Lower lobe of right lung (tissue), 2 donors: ENCODE results near the gene CAPN3. TPM values are rescaled to one million over a fixed set of nuclear protein-coding genes. Genes with fewer than 3 reads are reported as not detected.

Experiments used
- ATAC-seq, 2 donors: fragments of 200-7000 bp; cut with Tn5 transposase; one replicate each; pipeline ENCODE4 v1.9.1; 2020 to 2022; ENCODE audit warnings: mild to moderate bottlenecking in 2 of 2, moderate library complexity in 2 of 2
- DNase-seq: peaks from one replicate; pipeline ENCODE4 v3.0.0-alpha.2; 2020
- H3K27ac ChIP-seq: fragments of 200-600 bp; one replicate; pipeline ENCODE4 v1.8.0; 2022
- H3K27me3 ChIP-seq: fragments of 200-600 bp; one replicate; pipeline ENCODE4 v1.8.0; 2022; ENCODE audit warnings: low read depth
- H3K36me3 ChIP-seq: fragments of 200-600 bp; one replicate; pipeline ENCODE4 v1.8.0; 2022; ENCODE audit warnings: mild to moderate bottlenecking
- H3K4me1 ChIP-seq: fragments of 200-600 bp; one replicate; pipeline ENCODE4 v1.8.0; 2022
- H3K4me3 ChIP-seq: fragments of 200-600 bp; one replicate; pipeline ENCODE4 v1.8.0; 2022; ENCODE audit warnings: mild to moderate bottlenecking
- H3K9me3 ChIP-seq: fragments of 200-600 bp; one replicate; pipeline ENCODE4 v1.8.0; 2022
- intact Hi-C: fragments of 100-400 bp; cut with DNase I; formaldehyde crosslinking; loops from one replicate; pipeline ENCODE4 v1.11.0; 2022
- total RNA-seq: library from RNA; stranded (reverse); fragmentation: NEBNext Ultra II Directional; extraction: Animal tissue kit (Norgen Biotek cat#: 25700); gene quantifications from one replicate; pipeline ENCODE4 v1.2.1, GENCODE V29; 2021
- TF ChIP-seq, protein P1 (sequence below): fragments of 200-600 bp; IDR thresholded peaks from one replicate; pipeline ENCODE4 v1.8.0; 2022; ENCODE audit warnings: antibody characterized with exemption, mild to moderate bottlenecking
- donor health status: DM: no; HTN: yes; CAD: no; lungs with severe emphysema.

The CAPN3 gene
- total RNA-seq, 1 donor from 2014 or later, result 47.2 TPM

- Histone ChIP-seq H3K36me3 (peaks cover 74% of the 10 kb centered on the region), H3K27ac (peak overlapping the region; percentile 54), H3K9me3 (no peaks in the 10 kb centered on the region), H3K27me3 (no peaks in the 10 kb centered on the region), H3K4me1 (peaks cover 11% of the 10 kb centered on the region), H3K4me3 (no peak overlapping the region)
- TF ChIP-seq, protein P1, sequence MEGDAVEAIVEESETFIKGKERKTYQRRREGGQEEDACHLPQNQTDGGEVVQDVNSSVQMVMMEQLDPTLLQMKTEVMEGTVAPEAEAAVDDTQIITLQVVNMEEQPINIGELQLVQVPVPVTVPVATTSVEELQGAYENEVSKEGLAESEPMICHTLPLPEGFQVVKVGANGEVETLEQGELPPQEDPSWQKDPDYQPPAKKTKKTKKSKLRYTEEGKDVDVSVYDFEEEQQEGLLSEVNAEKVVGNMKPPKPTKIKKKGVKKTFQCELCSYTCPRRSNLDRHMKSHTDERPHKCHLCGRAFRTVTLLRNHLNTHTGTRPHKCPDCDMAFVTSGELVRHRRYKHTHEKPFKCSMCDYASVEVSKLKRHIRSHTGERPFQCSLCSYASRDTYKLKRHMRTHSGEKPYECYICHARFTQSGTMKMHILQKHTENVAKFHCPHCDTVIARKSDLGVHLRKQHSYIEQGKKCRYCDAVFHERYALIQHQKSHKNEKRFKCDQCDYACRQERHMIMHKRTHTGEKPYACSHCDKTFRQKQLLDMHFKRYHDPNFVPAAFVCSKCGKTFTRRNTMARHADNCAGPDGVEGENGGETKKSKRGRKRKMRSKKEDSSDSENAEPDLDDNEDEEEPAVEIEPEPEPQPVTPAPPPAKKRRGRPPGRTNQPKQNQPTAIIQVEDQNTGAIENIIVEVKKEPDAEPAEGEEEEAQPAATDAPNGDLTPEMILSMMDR, result no peak
- ATAC-seq (peak; percentile 42 to 82), DNase-seq (no peak)
- intact Hi-C loops, result no loop called here
These were observed 91.1 kb downstream of the CAPN3 start for GRCh38 chr15:42450425-42450790.

- H3K9me3 ChIP-seq, result no peaks in the 10 kb centered on the region
- ATAC-seq, result no peak
- no peak for DNase-seq
- no peak overlapping the region for H3K27ac ChIP-seq
- TF ChIP-seq, protein P1, result no peak
- intact Hi-C loops, result no loop called here
- H3K4me1 ChIP-seq, result peaks cover 28% of the 10 kb centered on the region
- no peaks in the 10 kb centered on the region for H3K27me3 ChIP-seq
- H3K4me3 ChIP-seq, result no peak overlapping the region
- peaks cover 40% of the 10 kb centered on the region for H3K36me3 ChIP-seq
These were observed 94.5 kb downstream of the CAPN3 start for GRCh38 chr15:42453826-42454225.

GRCh38 chr15:42456531-42456930 lies 97.2 kb downstream of the CAPN3 start:
- H3K9me3 ChIP-seq, result no peaks in the 10 kb centered on the region
- ATAC-seq (no peak), DNase-seq (no peak)
- peaks cover 13% of the 10 kb centered on the region for H3K36me3 ChIP-seq
- peaks cover 17% of the 10 kb centered on the region for H3K4me1 ChIP-seq
- intact Hi-C loops, result no loop called here
- H3K4me3 ChIP-seq, result peak overlapping the region; percentile 41
- peak overlapping the region; percentile 81 for H3K27ac ChIP-seq
- H3K27me3 ChIP-seq, result no peaks in the 10 kb centered on the region
- TF ChIP-seq, protein P1, result no peak

GRCh38 chr15:42456971-42457370 lies 97.7 kb downstream of the CAPN3 start:
- no peaks in the 10 kb centered on the region for H3K9me3 ChIP-seq

GRCh38 chr15:42457445-42458442 lies 98.4 kb downstream of the CAPN3 start:
- Histone ChIP-seq H3K4me3 (peak overlapping the region; percentile 41), H3K27me3 (no peaks in the 10 kb centered on the region), H3K9me3 (no peaks in the 10 kb centered on the region), H3K36me3 (peaks cover 12% of the 10 kb centered on the region), H3K4me1 (peaks cover 17% of the 10 kb centered on the region), H3K27ac (peak overlapping the region; percentile 81)
- TF ChIP-seq, protein P1, result no peak
- DNase-seq (peak; percentile 53), ATAC-seq (peak; percentile 89 to 91)
- intact Hi-C loops, result no loop called here

More at GRCh38 chr15:42456971-42457370, 97.7 kb downstream of the CAPN3 start:
- DNase-seq (no peak), ATAC-seq (peak in 1 of 2 donors; percentile 51)
- Histone ChIP-seq H3K27ac (peak overlapping the region; percentile 81), H3K36me3 (peaks cover 12% of the 10 kb centered on the region), H3K4me1 (peaks cover 17% of the 10 kb centered on the region), H3K27me3 (no peaks in the 10 kb centered on the region), H3K4me3 (peak overlapping the region; percentile 41)
- intact Hi-C loops, result no loop called here
- TF ChIP-seq, protein P1, result no peak
